Measurements from ENCODE around the gene TSPEAR. TPM values are rescaled to one million over a fixed set of nuclear protein-coding genes. Genes with fewer than 3 reads are reported as not detected.

Gene TSPEAR
- total RNA-seq, 1 donor, result not detected

- TF ChIP-seq CTCF (IDR thresholded peaks at IDR 0.05; ENCODE audit: insufficient read depth, low read length), result no peak
- no peak overlapping the region for H3K4me3 ChIP-seq (ENCODE audit: low read depth, low read length)
Measured at GRCh38 chr21:44714905-44715304, 3.5 kb upstream of the TSPEAR start.

DNA sequence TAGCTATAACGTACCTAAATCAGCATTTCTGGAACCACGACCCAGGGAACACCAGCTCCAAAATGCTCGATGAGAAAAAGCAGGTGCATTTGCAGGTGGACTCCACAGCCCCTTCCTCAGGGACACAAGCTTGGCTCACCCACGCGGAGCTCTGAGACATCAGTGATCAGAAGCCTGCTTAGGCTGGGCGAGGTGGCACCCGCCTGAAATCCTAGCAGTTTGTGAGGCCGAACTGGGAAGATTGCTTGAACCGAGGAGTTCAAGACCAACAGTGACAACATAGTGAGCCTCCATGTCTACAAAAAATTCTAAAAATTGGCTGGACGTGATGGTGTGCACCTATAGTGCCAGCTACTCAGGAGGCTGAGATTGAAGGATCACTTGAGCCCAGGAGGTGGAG lies 2.5 kb upstream of the TSPEAR start:
- no peak overlapping the region for H3K4me3 ChIP-seq (ENCODE audit: low read depth, low read length)
- TF ChIP-seq CTCF (IDR thresholded peaks at IDR 0.05; ENCODE audit: insufficient read depth, low read length), result no peak
- no peak for DNase-seq (ENCODE audit: low read depth)

More at GRCh38 chr21:44714905-44715304, 3.5 kb upstream of the TSPEAR start:
- DNase-seq (ENCODE audit: low read depth), result no peak

- H3K4me3 ChIP-seq (ENCODE audit: low read depth, low read length), result no peak overlapping the region
- TF ChIP-seq CTCF (IDR thresholded peaks at IDR 0.05; ENCODE audit: insufficient read depth, low read length), result no peak
- no peak for DNase-seq (ENCODE audit: low read depth)
Measured at GRCh38 chr21:44713130-44713529, 1.8 kb upstream of the TSPEAR start.

DNA sequence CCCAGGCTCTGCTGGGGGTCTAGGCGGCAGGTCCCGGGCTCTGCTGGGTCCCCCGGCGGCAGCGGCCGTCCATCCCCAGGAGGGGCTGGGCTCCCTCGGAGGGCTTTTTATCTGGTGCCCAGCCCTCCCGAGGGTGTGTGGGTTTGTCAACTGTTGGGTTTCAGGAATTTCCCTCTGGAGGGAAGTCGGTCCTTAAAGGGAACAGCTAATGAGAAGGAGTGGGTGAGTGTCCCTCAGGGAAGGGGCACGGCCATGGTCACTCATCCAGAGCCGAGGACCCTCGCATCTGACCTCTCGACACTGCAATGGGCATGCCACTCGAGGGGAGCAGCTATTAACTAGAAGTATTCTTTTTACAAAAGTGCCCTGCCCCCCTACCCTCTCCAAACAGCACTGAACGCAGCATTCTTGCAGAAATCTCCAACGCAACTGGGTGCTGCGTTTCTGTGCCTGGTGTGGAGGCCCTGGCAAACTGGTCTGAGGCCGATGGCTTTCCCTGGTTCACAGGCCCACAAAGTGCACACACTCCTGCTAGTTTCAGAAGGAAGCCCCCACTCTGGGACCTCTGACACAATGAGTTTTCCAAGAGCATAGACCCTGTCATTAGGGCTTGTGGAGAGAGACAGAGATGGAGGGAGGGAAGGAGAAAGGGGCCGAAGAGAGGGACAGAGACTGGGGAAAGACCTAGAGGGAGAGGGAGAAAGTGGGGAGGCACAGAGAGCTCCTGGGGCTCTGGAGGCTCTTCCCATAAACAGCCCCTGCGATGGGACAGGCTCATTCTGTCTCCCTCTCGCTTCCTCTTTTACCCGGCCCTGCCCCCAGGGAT lies 1.0 kb upstream of the TSPEAR start:
- H3K4me3 ChIP-seq (ENCODE audit: low read depth, low read length), result no peak overlapping the region
- DNase-seq (ENCODE audit: low read depth), result no peak
- no peak for TF ChIP-seq CTCF (IDR thresholded peaks at IDR 0.05; ENCODE audit: insufficient read depth, low read length)

GRCh38 chr21:44710756-44711326 lies 531 bp downstream of the TSPEAR start:
- TF ChIP-seq CTCF (IDR thresholded peaks at IDR 0.05; ENCODE audit: insufficient read depth, low read length), result no peak
- no peak overlapping the region for H3K4me3 ChIP-seq (ENCODE audit: low read depth, low read length)
- DNase-seq (ENCODE audit: low read depth), result no peak

GRCh38 chr21:44710294-44710665 lies 1.1 kb downstream of the TSPEAR start:
- DNase-seq (ENCODE audit: low read depth), result no peak
- no peak for TF ChIP-seq CTCF (IDR thresholded peaks at IDR 0.05; ENCODE audit: insufficient read depth, low read length)
- H3K4me3 ChIP-seq (ENCODE audit: low read depth, low read length), result no peak overlapping the region
